Fibroblast of skin of abdomen (primary cell): ENCODE results near the gene CLSTN1.
"Not testable (repeated sequence)": the region's sequence is repeated elsewhere in the genome, so short reads cannot be mapped to it uniquely, and the experiment has no call there.

Experiments
- DNase-seq: peaks from one replicate; pipeline ENCODE4 v3.0.0-alpha.2; 2013

Gene CLSTN1

GRCh38 chr1:9728451-9729295 lies 95.1 kb downstream of the CLSTN1 start:
- DNase-seq = no peak

GRCh38 chr1:9726905-9727595 lies 96.7 kb downstream of the CLSTN1 start:
- DNase-seq = no peak

- DNase-seq = no peak
These were observed 97.4 kb downstream of the CLSTN1 start for GRCh38 chr1:9726406-9726805.

GRCh38 chr1:9724706-9725476 lies 98.9 kb downstream of the CLSTN1 start:
- peak; percentile 37 for DNase-seq

- DNase-seq = no peak
These were observed 99.8 kb downstream of the CLSTN1 start for GRCh38 chr1:9723926-9724325.

GRCh38 chr1:9723068-9723805 lies 100.5 kb downstream of the CLSTN1 start:
- no peak for DNase-seq

GRCh38 chr1:9722378-9722749 lies 101.4 kb downstream of the CLSTN1 start:
- DNase-seq = no peak

- no peak for DNase-seq
These were observed 102.0 kb downstream of the CLSTN1 start for GRCh38 chr1:9721606-9722377.

- no peak for DNase-seq
These were observed 102.8 kb downstream of the CLSTN1 start for GRCh38 chr1:9720785-9721605.

- DNase-seq = no peak
These were observed 103.6 kb downstream of the CLSTN1 start for GRCh38 chr1:9719978-9720722.

GRCh38 chr1:9718006-9718680 lies 105.6 kb downstream of the CLSTN1 start:
- DNase-seq = no peak

GRCh38 chr1:9717193-9718005 lies 106.4 kb downstream of the CLSTN1 start:
- DNase-seq = peak; percentile 16

GRCh38 chr1:9716404-9717192 lies 107.2 kb downstream of the CLSTN1 start:
- DNase-seq = no peak

GRCh38 chr1:9715536-9716226 lies 108.1 kb downstream of the CLSTN1 start:
- DNase-seq = no peak

- DNase-seq = no peak
These were observed 109.5 kb downstream of the CLSTN1 start for GRCh38 chr1:9714257-9714718.

- not testable (repeated sequence) for DNase-seq
These were observed 111.0 kb downstream of the CLSTN1 start for GRCh38 chr1:9712767-9713166.

GRCh38 chr1:9711466-9712020 lies 112.2 kb downstream of the CLSTN1 start:
- no peak for DNase-seq
